Measurements from ENCODE around the gene LTF. TPM values are rescaled to one million over a fixed set of nuclear protein-coding genes. Genes with fewer than 3 reads are reported as not detected.

Gene LTF
- total RNA-seq, 1 experiment from 2014 or later = not detected

GRCh38 chr3:46503200-46503874 lies 38.6 kb upstream of the LTF start:
- Histone ChIP-seq H3K4me1 (ENCODE audit: control insufficient read depth in 1 of 2, insufficient read depth in 2 of 2, low read length in 2 of 2) (no peaks in the 10 kb centered on the region), H3K27me3 (ENCODE audit: insufficient read depth, low read length) (no peaks in the 10 kb centered on the region), H3K4me2 (ENCODE audit: low read length) (no peak overlapping the region), H3K27ac (ENCODE audit: low read depth, low read length) (no peak overlapping the region), H3K36me3 (ENCODE audit: control insufficient read depth in 1 of 2, insufficient read depth in 2 of 2, low read length in 2 of 2) (no peaks in the 10 kb centered on the region), H3K9me2 (ENCODE audit: insufficient read depth) (no peaks in the 10 kb centered on the region), H3K79me2 (ENCODE audit: insufficient read depth, low read length) (no peaks in the 10 kb centered on the region), H2AFZ (ENCODE audit: low read depth, low read length, poor library complexity, severe bottlenecking) (no peak overlapping the region), H4K20me1 (ENCODE audit: insufficient read depth) (no peaks in the 10 kb centered on the region), H3K9ac (ENCODE audit: low read length) (no peak overlapping the region), H3K9me3 (ENCODE audit: control insufficient read depth in 1 of 2, insufficient read depth in 1 of 2, low read depth in 1 of 2, low read length in 2 of 2) (no peaks in the 10 kb centered on the region), H3K4me3 (replicated peaks in 1 of 2; ENCODE audit: low read depth in 1 of 2, low read length in 2 of 2) (no peak overlapping the region)
- CTCF ChIA-PET = no interaction called here
- RAD21 ChIA-PET (ENCODE audit: low non-redundant PET in 1 of 2, low total read pairs in 2 of 2, uncharacterized antibody in 2 of 2, unreplicated experiment in 2 of 2) = no interaction called here
- no peak for ATAC-seq
- TF ChIP-seq POLR2AphosphoS5 (IDR thresholded peaks at IDR 0.05; ENCODE audit: low read depth, low read length) (no peak), REST (IDR thresholded peaks at IDR 0.05; ENCODE audit: low read depth) (no peak), SIN3A (IDR thresholded peaks at IDR 0.05; ENCODE audit: low read depth) (no peak), FOSL1 (IDR thresholded peaks at IDR 0.05; ENCODE audit: low read depth) (no peak)
- intact Hi-C loops (cut with micrococcal nuclease) = no loop called here
- BruUV-seq (replicated peaks) = no TSS peak
- POLR2A ChIA-PET = no interaction called here
- no peak for DNase-seq (ENCODE audit: low read depth, low spot score)

GRCh38 chr3:46501702-46502101 lies 37.0 kb upstream of the LTF start:
- H2AFZ ChIP-seq (ENCODE audit: low read depth, low read length, poor library complexity, severe bottlenecking) = no peak overlapping the region
- no TSS peak for BruUV-seq (replicated peaks)
- ATAC-seq (no peak), DNase-seq (ENCODE audit: low read depth, low spot score) (no peak)
- H3K9me3 ChIP-seq (ENCODE audit: control insufficient read depth in 1 of 2, insufficient read depth in 1 of 2, low read depth in 1 of 2, low read length in 2 of 2) = no peaks in the 10 kb centered on the region
- intact Hi-C loops (cut with micrococcal nuclease) = no loop called here
- POLR2A ChIA-PET = no interaction called here
- H4K20me1 ChIP-seq (ENCODE audit: insufficient read depth) = no peaks in the 10 kb centered on the region
- H3K27ac ChIP-seq (ENCODE audit: low read depth, low read length) = no peak overlapping the region
- H3K4me2 ChIP-seq (ENCODE audit: low read length) = no peak overlapping the region
- no peaks in the 10 kb centered on the region for H3K4me1 ChIP-seq (ENCODE audit: control insufficient read depth in 1 of 2, insufficient read depth in 2 of 2, low read length in 2 of 2)
- H3K4me3 ChIP-seq (replicated peaks in 1 of 2; ENCODE audit: low read depth in 1 of 2, low read length in 2 of 2) = no peak overlapping the region
- CTCF ChIA-PET = interaction anchor here (1.0 kb wide), 1 partner anchor 13 kb away, joined by 3 read pairs; no protein-coding TSS in a partner anchor
- no peaks in the 10 kb centered on the region for H3K9me2 ChIP-seq (ENCODE audit: insufficient read depth)
- no peaks in the 10 kb centered on the region for H3K79me2 ChIP-seq (ENCODE audit: insufficient read depth, low read length)
- no peaks in the 10 kb centered on the region for H3K27me3 ChIP-seq (ENCODE audit: insufficient read depth, low read length)
- H3K9ac ChIP-seq (ENCODE audit: low read length) = no peak overlapping the region
- RAD21 ChIA-PET (ENCODE audit: low non-redundant PET in 1 of 2, low total read pairs in 2 of 2, uncharacterized antibody in 2 of 2, unreplicated experiment in 2 of 2) = no interaction called here
- no peaks in the 10 kb centered on the region for H3K36me3 ChIP-seq (ENCODE audit: control insufficient read depth in 1 of 2, insufficient read depth in 2 of 2, low read length in 2 of 2)
- TF ChIP-seq CTCF (IDR thresholded peaks at IDR 0.05 in 2 of 3, conservative IDR thresholded peaks at IDR 0.05 in 1 of 3; ENCODE audit: borderline replicate concordance in 1 of 3, insufficient read depth in 1 of 3, low read depth in 2 of 3, low read length in 2 of 3) = no peak
- no peak for TF ChIP-seq FOSL1 (IDR thresholded peaks at IDR 0.05; ENCODE audit: low read depth)
- TF ChIP-seq YY1 (IDR thresholded peaks at IDR 0.05; ENCODE audit: extremely low read depth, insufficient replicate concordance, low read depth, low read length) = no peak
- no peak for TF ChIP-seq POLR2A (IDR thresholded peaks at IDR 0.05; ENCODE audit: borderline replicate concordance, extremely low read depth, insufficient read depth, insufficient read length)
- TF ChIP-seq EGR1 (IDR thresholded peaks at IDR 0.05; ENCODE audit: low read depth) = no peak
- TF ChIP-seq ZBTB33 (IDR thresholded peaks at IDR 0.05; ENCODE audit: extremely low read depth, insufficient replicate concordance, low read length) = no peak
- no peak for TF ChIP-seq ZFX (IDR thresholded peaks at IDR 0.05)
- no peak for TF ChIP-seq SP1 (IDR thresholded peaks at IDR 0.05; ENCODE audit: low read depth)
- no peak for TF ChIP-seq ATF3 (IDR thresholded peaks at IDR 0.05)
- no peak for TF ChIP-seq JUND (IDR thresholded peaks at IDR 0.05)
